Cardiac fibroblast (primary cell): ENCODE measurements around the gene POLDIP2.
A peak's percentile ranks its signal among the peaks of the same experiment; 100 is the strongest.

Experiments used
- DNase-seq, 2 donors: peaks; one replicate each; pipeline versions ENCODE4 v3.0.0 to v3.0.0-alpha.2; 2010; ENCODE audit warnings: low read depth in 2 of 2
- H3K4me3 ChIP-seq, 2 donors: replicated peaks in 1 of 2; 1 replicate in 1 of 2; 2 replicates in 1 of 2; pipeline ENCODE4 v1.5.1; 2011; ENCODE audit warnings: low read depth in 2 of 2, low read length in 2 of 2, mild to moderate bottlenecking in 2 of 2, moderate library complexity in 1 of 2
- TF ChIP-seq, protein P1 (sequence below): IDR thresholded peaks from one replicate; pipeline ENCODE4 v1.5.1; 2011; ENCODE audit warnings: low read depth, mild to moderate bottlenecking, low read length, inconsistent platforms

The POLDIP2 gene

DNA sequence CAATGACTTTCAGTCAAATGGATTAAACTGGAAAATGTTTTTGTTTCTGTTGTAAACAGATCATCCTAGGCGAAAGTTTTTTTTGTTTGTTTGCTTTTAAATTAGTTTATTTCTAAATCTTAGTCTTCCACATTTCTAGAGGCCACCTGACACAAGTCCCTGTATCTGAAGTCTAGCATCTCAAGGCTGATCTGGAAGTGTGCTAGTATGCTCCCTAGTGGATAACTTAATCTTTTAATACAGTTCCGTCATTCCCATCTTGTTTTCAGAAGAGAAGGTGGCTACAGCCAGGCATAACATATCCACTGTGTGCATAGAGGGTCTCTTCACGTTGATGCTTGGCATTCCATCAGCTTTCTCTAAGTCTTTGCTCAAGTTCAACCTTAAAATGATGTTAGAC, 29.6 kb downstream of the POLDIP2 start:
- TF ChIP-seq, protein P1, sequence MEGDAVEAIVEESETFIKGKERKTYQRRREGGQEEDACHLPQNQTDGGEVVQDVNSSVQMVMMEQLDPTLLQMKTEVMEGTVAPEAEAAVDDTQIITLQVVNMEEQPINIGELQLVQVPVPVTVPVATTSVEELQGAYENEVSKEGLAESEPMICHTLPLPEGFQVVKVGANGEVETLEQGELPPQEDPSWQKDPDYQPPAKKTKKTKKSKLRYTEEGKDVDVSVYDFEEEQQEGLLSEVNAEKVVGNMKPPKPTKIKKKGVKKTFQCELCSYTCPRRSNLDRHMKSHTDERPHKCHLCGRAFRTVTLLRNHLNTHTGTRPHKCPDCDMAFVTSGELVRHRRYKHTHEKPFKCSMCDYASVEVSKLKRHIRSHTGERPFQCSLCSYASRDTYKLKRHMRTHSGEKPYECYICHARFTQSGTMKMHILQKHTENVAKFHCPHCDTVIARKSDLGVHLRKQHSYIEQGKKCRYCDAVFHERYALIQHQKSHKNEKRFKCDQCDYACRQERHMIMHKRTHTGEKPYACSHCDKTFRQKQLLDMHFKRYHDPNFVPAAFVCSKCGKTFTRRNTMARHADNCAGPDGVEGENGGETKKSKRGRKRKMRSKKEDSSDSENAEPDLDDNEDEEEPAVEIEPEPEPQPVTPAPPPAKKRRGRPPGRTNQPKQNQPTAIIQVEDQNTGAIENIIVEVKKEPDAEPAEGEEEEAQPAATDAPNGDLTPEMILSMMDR: no peak
- no peak overlapping the region for H3K4me3 ChIP-seq
- DNase-seq: peak in 1 of 2 donors; percentile 22

DNA sequence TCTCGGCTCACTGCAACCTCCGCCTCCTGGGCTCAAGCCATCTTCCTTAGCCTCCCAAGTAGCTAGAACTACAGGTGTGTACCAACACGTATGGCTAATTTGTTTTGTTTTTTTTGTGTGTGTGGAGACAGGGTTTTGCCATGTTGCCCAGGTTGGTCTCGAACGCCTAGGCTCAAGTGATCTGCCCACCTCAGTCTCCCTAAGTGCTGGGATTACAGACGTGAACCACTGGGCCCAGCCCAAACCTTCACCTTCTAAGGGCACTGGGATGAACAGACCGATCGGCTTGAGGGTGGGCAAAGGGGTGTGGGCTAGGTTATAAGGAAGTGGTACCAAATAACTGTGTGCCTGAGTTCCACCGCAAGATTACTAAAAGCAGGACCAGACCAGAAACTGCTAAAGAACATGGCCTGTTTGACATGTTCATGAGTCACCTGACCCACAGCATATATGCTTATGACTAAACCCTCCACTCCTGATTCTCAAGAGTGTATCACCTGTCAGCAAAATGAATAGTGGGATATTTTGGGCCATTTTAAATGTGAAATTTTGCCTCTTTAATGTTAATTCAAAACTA, 30.2 kb downstream of the POLDIP2 start:
- TF ChIP-seq, protein P1: no peak
- no peak overlapping the region for H3K4me3 ChIP-seq
- DNase-seq: no peak

DNA sequence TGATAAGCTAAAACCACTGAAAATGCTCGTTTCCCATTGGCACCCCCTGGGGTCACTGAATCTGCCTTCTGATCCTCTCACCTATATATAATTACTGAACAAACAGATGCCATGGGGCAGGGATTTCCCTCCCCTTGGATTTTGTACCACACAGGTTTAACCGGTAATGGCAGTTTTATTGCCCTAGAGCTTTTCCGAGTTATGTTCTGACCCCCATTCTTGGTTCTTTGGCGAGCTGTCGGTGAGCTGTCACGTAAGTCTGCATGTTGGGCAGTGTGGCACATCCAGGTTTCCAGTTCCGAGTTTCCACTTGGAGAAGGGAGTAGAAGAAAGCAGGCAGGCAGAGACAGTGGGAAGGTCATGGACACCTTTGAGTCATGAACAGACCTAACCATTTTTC, 31.2 kb downstream of the POLDIP2 start:
- TF ChIP-seq, protein P1: no peak
- DNase-seq: no peak
- no peak overlapping the region for H3K4me3 ChIP-seq

DNA sequence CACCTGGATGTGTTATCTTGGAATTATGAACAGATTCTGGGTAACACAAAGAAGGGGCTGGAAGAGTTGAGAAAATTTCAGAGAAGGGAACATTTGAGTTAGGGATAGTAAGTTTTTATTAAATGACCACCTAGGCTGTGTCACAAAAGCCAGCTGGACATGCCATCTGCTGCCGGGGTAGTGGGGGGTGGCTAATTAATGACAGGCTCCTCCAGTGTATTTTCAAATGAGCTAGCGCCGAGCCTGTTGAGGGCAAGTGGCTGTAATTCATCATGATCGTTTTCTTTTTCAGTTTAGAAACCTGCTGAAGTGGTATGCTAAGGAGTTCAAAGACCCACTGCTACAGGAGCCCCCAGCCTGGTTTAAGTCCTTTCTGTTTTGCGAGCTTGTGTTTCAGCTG, 32.1 kb downstream of the POLDIP2 start:
- no peak overlapping the region for H3K4me3 ChIP-seq
- no peak for DNase-seq
- TF ChIP-seq, protein P1: no peak

DNA sequence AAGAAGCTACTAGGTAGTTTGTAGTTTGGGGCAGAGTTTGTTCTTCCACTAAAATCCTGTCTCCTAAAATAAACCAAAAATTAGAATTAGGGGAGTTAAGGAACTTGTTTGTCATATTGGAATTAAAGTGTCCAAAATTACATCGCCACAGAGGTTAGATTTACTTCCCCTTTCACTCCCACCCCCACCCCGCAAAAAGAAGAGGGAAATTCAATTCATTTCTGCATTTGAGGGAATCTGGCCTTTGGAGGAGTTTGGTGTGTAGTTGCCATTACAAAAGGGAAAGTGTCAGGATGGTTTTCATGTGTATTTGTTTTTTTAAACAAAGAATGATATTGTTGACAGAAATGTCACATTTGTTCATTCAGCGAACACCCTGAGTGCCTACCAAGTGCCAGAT, 32.5 kb downstream of the POLDIP2 start:
- DNase-seq: no peak
- TF ChIP-seq, protein P1: no peak
- H3K4me3 ChIP-seq: no peak overlapping the region

DNA sequence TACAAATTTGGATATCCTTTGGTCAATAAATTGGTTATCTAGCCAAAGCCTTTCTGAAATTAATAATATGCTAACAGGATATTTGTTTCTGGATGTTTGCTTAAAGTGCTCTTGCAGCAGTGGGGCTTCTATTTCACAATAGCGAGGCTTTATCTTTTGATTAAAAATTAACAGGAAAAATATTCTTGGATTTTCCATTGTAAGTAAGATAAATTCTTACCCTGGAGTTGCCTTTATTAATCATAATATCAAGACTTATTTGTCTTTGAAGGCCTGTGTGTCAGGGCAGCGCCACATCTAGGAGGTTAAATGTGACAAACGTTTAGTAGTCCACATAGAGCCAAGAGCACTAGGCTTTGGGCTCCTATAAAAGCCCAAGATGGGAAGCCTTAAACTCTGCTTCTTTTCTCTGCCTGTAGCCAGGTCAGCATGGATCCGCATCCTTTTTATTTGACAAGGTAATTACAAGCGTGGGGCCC, 33.0 kb downstream of the POLDIP2 start:
- no peak for DNase-seq
- no peak overlapping the region for H3K4me3 ChIP-seq
- TF ChIP-seq, protein P1: no peak
